NCI-H748 treated with DMSO at 0.1 percent for 48 hours (cell line): ENCODE measurements around the gene IL17RE.
"Not testable (repeated sequence)": the region's sequence is repeated elsewhere in the genome, so short reads cannot be mapped to it uniquely, and the experiment has no call there.

Source experiments
- DNase-seq: peaks from one replicate; lab custom pipeline; 2025; lab: John Stamatoyannopoulos, UW

The IL17RE gene, protein sequence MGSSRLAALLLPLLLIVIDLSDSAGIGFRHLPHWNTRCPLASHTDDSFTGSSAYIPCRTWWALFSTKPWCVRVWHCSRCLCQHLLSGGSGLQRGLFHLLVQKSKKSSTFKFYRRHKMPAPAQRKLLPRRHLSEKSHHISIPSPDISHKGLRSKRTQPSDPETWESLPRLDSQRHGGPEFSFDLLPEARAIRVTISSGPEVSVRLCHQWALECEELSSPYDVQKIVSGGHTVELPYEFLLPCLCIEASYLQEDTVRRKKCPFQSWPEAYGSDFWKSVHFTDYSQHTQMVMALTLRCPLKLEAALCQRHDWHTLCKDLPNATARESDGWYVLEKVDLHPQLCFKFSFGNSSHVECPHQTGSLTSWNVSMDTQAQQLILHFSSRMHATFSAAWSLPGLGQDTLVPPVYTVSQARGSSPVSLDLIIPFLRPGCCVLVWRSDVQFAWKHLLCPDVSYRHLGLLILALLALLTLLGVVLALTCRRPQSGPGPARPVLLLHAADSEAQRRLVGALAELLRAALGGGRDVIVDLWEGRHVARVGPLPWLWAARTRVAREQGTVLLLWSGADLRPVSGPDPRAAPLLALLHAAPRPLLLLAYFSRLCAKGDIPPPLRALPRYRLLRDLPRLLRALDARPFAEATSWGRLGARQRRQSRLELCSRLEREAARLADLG

DNA sequence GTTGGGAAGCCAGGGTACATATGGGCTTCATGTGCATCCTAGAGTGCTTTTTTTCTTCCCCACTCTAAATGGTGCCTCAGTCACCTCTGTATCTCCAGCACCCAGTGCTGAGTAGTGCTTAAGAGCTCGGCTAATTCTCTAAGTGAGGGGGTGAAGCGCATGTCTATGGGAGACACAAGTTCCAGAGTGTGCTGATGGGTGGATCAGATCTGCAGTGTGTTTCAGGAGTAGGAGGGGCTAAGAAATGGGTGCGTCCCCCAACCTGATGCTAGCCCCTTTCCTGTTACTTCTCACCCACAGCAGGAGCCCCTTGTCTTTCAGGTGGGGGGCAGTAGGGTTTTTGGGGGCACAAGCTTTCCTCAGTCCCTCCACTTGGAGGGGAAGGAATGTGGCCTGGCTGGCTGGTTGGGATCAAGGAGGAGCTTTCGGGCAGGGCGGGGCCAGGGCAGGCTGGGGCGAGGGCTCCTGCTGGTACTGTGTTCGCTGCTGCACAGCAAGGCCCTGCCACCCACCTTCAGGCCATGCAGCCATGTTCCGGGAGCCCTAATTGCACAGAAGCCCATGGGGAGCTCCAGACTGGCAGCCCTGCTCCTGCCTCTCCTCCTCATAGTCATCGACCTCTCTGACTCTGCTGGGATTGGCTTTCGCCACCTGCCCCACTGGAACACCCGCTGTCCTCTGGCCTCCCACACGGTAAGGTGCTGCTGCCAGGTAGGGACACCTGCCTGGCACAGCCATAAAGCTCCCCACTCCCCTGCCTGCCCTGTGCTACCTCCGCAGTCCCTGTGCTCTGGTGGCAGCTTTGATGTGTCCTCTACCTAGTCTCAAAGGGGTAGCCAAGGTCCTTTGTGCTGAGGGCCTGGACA, at the start of gene IL17RE:
IL17RE (plus strand) TSS at position 477 of the 866 bp plus-strand sequence; CDS start at position 562, 85 bp downstream.
- DNase-seq, result no peak

DNA sequence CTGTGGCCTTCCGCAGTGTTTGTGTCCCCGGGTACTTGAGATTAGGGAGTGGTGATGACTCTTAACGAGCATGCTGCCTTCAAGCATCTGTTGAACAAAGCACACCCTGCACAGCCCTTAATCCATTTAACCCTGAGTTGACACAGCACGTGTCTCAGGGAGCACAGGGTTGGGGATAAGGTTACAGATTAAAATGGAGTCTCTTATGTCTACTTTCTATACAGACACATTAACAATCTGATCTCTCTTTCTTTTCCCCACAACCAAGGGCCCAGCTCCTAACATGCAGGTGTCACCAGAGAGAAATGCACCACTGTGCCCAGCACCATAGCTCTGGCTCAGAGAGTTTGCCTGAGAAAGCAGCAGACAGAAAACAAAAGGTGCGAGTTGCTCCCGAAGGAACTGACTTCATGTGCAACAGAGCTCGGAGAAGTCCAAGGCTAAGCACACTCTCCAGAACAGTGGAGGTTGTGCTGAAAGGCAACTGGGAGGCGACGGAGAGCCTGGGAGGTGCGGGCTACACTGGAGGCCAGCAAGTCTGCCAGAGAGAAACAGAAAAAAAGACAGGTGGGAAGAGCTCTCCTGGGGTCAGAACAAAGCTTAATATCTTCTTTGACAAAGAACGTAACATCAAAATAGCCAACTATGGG, 48.2 kb upstream of the IL17RE start:
- DNase-seq, result not testable (repeated sequence)

DNA sequence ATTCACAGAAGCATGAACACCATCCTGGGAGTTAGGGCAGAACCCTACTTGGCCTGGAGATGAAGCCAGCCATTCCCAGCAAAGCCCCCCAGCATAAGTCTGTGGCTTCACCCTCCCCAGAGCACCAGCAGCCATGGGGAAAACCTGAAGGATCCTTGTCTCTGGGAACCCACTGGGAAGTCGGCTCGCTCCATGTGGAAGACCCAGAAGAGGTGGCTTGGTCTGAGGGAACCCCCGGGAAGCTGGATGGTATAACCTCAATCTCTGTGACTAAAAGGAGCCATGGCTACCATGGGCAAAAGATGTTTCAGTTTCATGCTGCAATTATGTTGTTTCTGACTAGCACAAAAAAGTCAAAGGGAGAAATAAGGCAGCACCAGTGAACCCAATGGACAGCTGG, 47.1 kb upstream of the IL17RE start:
- DNase-seq, result no peak

DNA sequence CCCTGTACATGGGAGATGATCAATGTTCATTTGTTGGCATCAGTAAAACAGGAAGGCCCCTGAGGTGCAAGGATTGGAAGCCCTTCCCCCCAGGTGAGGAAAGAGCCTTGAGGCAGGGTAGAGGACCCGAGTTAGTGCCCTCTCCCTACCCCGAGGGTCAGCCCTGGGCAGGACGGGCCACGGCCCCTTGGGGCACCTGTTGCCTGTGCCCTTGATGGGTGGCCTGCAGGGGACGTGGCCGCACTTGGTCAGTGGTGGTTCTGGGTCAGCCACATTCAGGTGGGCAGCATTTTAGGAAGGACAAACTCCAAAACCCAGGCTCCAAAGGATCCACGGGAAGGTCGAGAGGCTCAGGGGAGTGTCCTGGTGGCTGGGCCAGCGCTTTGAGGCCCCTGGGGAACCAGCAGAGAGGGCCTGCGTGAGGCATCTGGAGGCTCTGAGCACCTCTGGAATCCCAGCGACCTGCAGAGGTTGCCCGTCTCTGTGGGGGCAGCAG, 43.1 kb upstream of the IL17RE start:
- no peak for DNase-seq

DNA sequence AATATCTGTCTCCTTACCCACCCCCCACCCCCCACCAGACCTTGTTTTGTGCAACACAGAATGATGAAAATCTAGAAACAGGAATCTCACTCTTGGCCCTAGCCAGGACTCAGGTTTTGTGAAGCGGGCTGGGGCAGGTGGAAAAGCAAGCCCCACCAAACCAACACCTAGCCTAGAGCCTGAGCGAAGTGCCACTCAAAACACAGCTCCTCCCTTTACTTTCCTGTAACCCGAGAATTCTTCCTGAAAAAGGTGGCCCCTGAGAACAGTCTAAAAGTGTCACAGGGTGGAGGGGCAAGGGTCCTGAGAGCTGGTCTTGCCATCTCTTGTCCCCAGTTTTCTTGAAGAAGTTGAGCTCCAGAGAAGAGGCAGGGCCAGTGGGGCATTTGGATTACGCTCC, 41.4 kb upstream of the IL17RE start:
- DNase-seq, result no peak

DNA sequence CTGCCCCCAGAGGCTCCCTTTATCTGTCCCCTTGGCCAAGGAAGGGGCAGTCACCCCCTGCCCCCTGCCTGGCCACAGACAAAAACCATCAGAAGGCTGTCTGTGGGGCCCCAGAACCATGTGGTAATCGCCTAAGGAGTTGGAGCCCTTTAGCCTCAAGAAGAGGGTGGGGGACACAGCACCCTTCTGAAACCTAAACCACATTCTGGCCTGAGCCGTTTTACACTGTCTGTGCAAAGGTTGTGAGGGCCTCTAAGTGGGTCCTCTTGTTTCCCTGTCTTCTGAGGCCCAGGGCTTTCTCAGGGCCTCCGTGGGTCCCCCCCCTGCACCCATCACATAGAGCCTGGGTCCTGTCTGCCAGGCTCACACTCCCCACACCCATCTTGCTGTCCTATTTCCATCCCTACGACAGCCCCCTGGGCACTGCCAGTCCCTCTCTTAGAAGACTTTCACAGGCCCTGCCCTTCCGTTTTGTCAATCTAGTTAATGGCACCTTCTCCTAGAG, 41.0 kb upstream of the IL17RE start:
- DNase-seq, result no peak

DNA sequence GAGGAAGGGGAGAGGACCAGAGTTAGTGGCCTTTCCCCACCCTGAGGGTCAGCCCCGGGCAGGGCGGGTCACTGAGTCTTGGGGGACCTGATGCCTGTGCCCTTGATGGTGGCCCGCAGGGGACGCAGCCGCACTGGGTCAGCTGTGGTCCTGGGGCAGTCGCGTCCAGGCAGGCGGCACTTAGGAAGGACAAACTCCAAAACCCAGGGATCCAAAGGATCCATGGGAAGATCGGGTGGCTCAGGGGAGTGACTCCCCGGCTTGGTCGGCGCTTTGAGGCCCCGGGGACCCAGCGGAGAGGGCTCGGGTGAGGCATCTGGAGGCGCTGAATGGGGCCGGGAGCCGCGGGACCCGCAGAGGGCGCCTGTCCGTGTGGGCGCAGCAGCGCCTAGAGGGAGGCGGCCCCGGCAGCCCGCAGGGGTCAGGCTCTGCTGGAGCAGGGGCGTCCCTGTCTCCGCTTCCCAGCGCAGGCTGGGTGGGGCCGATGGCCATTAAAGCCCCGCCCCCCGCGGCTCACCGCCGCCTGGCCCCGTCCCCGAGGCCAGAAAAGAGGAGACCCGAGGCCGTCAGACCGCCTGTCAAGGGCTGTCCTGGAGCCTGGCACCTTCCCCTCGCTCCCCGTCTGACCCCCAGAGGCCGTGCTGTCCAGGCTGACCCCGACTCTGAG, 40.1 kb upstream of the IL17RE start:
- DNase-seq, result no peak

DNA sequence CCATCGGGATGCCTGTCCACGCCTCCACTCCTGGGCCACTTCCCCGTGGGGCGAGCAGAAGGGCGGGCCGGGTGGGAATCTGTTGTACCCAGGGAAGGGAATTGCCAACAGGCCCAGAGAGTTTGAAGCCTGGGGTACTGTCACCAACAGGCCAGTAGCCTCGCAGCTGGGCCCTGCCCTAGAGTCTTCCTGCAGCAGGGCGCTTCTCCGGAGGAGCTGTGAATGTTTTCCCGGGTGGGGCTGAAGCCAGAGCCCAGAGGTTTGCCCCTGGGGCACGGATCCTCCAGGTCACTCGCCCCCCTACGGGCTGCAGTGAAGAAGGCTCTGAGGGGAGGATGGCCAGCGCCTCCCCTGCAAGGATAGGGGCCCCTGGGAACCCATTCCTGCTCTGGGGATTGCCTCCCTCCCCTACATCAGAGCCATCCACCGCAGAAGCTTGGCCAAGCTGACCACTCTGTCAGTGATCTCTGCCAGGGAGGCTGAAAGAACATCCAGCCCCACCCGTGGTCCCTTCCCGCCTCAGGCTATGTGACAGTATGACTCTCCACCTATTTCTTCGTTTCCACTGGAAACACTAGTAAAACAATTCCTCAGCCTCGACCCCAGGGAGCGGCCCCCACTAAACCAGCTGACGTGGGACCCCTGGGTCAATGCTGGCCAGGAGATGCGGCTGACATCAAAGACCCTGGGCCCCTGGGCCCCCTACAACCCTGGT, 39.4 kb upstream of the IL17RE start:
- no peak for DNase-seq

DNA sequence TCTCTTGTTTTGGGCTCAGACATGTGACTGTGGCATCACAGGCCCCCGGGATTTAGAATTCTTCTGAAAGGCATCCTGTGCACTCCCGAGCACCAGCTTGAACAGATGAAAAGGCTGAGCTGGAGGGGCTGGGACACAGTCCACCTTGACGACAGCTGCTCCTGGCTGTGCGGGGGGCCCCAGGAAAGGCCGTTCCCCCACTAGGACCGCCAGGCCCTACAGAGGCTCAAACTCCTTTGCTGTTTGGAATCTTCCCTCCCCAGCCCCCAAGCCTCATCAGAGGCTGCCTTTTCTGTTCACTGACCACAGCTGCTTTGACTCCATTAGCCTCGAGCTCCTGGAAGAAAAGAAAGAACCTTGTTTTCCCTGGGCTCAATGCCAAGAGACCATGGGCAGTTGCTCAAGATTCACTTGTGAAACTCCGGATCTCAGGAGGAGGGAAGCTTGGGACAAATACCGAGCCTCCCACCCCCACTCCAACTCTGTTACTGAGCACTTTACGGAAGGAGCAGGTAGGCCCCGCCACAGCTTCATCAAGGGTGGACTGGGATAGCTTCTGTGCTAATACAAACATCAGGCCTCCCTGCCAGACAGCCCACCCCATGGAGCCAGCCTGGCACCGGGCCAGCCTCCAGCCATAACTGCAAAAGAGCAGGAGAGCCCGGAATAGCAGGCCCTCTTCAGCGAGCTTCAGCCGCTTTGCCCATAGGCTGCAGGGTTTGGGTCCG, 38.3 kb upstream of the IL17RE start:
- no peak for DNase-seq

DNA sequence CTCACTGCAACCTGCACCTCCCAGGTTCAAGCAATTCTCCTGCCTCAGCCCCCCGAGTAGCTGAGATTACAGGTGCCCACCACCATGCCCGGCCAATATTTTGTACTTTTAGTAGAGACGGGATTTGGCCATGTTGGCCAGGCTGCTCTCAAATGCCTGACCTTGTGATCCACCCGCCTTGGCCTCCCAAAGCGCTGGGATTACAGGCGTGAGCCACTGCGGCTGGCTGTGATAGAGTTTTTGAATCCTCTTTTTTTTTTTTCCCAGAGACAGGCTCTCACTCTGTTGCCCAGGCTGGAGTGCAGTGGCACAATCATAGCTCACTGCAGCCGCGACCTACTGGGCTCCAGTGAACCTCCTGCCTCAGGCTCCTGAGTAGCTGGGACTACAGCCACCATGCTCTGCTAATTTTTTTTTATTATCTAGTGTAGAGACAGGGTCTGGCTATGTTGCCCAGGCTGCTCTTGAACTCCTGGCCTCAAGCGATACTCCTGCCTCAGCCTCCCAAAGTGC, 37.5 kb upstream of the IL17RE start:
- DNase-seq, result not testable (repeated sequence)

DNA sequence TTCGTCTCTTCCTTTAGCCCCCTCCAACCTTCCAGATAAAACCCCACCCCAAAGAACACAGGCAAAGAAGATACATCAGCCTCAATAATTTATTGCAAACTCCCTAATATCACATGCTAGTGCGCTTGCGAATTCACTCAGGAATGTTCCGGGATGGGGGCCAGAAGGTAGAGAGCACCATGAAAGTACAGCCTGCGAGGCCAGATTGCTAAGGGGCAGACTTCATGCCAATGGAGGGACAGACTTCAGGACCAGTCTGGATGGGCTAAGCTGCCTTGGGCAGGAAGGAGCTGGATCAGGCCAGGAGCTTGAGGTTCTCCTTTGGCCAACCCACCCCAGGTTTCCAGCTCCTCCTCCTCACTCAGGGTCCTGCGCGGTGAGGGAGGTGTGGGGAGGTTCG, 36.0 kb upstream of the IL17RE start:
- no peak for DNase-seq

DNA sequence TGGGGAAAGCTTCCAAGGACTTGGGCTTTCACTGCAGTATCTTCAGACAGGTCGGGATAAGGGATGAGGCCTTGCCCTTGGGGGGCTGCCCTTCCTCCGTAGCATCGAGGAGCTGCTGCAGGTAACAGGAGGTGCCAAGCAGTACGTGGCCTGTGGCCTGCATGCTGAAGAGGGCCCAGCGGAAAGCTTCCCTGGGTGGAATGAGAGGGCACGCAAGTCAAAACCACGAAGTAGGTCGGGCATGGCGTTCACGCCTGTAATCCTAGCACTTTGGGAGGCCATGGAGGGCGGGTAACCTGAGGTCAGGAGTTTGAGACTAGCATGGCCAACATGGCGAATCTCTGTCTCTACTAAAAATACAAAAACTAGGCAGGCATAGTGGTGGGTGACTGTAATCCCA, 35.5 kb upstream of the IL17RE start:
- DNase-seq, result no peak

DNA sequence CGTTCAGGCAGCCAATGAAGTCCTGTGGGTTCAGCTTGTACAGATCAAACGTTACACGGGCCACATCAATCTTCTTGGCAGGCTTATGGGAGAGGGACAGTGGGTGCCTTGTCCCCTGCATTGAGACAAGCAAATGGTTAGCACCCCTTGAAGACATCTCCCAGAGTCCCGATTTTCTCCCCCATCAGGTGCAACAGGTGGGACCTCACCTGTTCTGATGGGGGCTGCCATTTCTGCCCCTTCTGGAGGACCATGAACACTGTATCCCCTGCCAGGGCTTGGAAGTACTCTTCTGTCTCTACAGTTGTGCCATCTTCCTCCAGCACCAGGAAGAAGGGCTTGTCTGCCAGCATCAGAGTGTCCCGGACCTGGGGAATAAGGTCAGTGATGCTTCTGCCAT, 32.7 kb upstream of the IL17RE start:
- no peak for DNase-seq

DNA sequence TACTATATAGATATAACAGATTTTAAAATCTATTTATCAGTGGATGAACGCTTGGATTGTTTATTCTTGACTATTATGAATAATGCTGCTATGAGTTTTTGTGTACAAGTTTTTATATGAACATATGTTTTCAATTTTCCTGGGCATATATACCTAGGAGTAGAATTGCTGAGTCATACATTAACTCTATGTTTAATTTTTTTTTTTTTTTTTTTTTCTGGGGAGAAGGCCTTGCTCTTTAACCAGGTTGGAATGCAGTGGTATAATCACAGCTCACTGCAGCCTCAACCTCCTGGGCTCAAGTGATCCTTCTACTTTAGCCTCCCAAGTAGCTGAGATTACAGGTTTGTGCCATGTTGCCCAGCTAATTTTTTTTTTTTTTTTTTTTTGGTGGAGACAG, 31.7 kb upstream of the IL17RE start:
- DNase-seq, result no peak

DNA sequence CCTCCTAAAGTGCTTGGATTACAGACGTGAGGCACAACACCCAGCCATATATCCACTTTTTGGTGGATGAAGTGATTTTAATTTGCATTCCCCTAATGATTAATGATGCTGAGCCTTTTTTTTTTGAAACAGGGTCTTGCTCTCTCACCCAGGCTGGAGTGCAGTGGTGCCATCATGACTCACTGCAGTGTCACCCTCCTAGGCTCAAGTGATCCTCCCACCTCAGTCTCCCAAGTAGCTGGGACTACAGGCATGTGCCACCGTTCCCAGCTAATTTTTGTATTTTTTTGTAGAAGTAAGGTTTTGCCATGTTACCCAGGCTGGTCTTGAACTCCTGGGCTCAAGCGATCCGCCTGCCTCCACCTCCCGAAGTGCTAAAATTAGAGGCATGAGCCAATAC, 30.6 kb upstream of the IL17RE start:
- not testable (repeated sequence) for DNase-seq

DNA sequence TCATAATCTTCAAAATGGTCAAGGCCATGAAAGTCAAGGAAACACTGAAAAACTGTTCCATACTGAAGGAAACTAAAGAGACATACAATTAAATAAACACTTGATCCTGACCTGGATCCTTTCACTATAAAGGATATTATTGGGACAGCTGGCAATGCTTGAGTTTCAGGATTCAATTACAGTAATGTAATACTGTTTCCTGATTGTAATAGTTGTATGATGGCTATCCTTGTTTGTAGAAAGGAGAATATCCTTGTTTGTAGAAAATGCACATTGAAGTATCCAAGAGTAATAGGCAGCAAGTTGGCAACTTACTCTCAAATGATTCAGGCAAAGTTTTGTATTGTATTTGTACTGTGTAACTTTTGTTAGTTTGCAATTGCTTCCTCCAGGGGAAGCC, 27.2 kb upstream of the IL17RE start:
- DNase-seq, result peak; percentile 37

DNA sequence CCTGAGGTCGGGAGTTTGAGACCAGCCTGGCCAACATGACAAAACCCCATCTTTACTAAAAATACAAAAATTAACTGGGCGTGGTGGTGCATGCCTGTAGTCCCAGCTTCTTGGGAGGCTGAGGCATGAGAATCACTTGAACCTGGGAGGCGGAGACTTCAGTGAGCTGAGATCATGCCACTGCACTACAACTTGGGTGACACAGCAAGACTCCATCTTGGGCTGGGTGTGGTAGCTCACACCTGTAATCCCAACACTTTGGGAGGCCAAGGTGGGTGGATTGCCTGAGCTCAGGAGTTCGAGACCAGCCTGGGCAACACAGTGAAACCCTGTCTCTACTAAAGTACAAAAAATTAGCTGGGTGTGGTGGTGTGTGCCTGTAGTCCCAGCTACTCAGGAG, 26.4 kb upstream of the IL17RE start:
- not testable (repeated sequence) for DNase-seq

DNA sequence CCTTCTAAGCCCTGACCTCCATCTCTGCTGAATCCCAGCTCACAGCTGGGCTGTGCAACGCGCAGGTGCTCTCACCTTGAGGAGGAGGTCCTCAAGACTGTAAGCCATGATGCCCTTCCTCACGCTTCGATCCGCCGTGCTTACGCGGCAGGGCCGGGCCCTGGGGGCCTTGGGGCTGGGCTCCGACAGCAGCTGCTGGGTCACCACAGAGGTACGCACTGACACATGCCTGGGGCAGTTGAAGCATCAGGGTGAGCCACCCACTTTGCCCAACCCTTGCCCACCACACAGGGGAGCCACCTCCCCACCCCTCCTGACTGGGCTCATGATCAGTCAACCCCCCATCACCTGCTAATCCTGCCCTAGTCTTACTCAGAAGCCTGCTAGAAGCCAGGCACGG, 25.7 kb upstream of the IL17RE start:
- no peak for DNase-seq

DNA sequence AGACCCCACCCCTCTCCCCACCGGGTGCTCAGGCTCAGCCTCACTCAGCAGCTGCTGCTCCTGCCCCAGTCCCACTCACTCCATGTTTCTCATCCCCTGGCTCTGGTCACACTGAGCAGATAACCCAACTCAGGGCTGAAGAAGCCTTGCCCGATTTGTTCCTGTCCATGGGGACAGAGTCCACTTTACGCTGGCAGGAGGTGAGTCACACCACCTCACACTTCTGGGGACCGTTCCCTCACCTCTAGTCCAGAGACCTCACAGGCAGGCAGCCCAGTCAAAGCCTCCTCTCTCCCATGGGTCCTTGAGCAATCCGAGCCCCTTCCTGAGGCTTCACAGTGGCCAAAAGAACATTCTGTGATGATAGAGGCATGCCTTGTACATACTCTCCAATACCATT, 23.9 kb upstream of the IL17RE start:
- DNase-seq, result no peak
